Measurements from ENCODE around the gene TTC9B.

The TTC9B gene

DNA sequence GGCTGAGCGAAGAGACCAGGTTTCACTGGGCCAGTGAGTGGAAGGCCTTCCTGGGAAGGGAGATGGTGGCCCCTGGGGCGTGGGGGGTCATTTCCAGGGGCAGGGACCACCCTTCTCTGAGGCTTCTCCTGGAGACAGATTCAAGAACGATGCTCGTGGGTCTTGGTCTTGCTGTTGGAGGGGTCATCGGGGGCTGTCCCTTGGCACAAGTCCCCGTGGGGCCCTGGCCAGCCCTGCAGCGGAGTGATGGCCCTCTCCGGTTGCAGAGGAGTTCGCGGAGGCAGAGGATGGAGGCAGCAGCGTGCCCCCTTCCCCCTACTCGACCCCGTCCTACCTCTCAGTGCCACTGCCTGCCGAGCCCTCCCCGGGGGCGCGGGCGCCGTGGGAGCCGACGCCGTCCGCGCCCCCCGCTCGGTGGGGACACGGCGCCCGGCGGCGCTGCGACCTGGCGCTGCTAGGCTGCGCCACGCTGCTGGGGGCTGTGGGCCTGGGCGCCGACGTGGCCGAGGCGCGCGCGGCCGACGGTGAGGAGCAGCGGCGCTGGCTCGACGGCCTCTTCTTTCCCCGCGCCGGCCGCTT is 4.8 kb downstream of the TTC9B start:
- peaks cover 5 to 11% of the 10 kb centered on the region in 2 donors for H3K36me3 ChIP-seq (ENCODE audit: control insufficient read depth in 2 of 2, insufficient read depth in 2 of 2, low read length in 2 of 2)
- H3K9me3 ChIP-seq (ENCODE audit: control insufficient read depth in 2 of 2, low read length in 2 of 2): no peaks in the 10 kb centered on the region
- H3K4me3 ChIP-seq (ENCODE audit: low read length in 2 of 2): no peak overlapping the region
- peaks cover 4% of the 10 kb centered on the region for H3K4me1 ChIP-seq (ENCODE audit: control insufficient read depth, insufficient read depth, low read length)
- H3K27ac ChIP-seq (ENCODE audit: low read length): no peak overlapping the region
- no peak overlapping the region for H3K9ac ChIP-seq (ENCODE audit: low read length in 2 of 2)
- peaks cover 17 to 27% of the 10 kb centered on the region in 2 donors for H3K27me3 ChIP-seq (ENCODE audit: control insufficient read depth in 1 of 2, insufficient read depth in 2 of 2, low read length in 2 of 2)

DNA sequence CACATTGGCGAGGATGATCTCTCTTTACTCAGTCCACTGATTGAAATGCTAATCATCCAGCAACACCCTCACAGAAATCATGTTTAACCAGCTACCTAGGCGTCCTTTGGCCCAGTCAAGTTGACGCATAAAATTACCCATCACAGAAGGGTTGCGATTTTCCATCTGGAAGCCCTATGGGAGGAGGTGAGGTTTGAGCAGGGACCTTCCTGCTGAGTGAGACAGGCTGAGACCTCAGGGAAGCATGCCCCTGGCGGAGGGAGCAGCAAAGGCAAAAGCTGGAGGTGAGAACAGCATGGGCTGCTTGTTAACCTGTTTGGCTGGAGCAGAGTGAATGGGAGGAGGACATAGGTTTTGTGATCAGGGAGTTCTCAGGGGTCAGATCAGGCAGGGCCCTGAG is 7.3 kb downstream of the TTC9B start:
- H3K4me1 ChIP-seq (ENCODE audit: control insufficient read depth, insufficient read depth, low read length): no peaks in the 10 kb centered on the region
- peaks cover 9 to 16% of the 10 kb centered on the region in 2 donors for H3K36me3 ChIP-seq (ENCODE audit: control insufficient read depth in 2 of 2, insufficient read depth in 2 of 2, low read length in 2 of 2)

DNA sequence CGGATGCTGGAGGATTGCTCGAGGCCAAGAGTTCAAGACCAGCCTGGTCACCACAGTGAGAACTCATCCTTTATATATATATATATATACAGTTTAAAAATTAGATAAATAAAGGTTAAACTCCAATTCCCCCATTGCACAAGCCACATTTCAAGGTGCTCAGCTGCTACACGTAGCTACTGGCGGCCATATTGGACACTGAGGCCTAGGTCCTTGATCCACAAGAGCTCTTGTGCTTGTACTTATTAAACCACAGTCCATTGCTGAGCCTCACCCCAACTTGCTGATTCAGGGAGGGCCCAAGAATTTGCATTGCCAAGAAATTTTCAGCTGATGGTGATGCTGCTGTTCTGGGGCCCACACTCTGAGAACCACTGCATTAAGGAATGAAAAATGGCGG is 9.6 kb downstream of the TTC9B start:
- H3K4me3 ChIP-seq (ENCODE audit: low read length in 2 of 2): no peak overlapping the region
- no peaks in the 10 kb centered on the region for H3K27me3 ChIP-seq (ENCODE audit: control insufficient read depth in 1 of 2, insufficient read depth in 2 of 2, low read length in 2 of 2)
- no peak overlapping the region for H3K9ac ChIP-seq (ENCODE audit: low read length in 2 of 2)
- no peak overlapping the region for H3K27ac ChIP-seq (ENCODE audit: low read length)
- peaks cover 0 to 8% of the 10 kb centered on the region in 2 donors for H3K9me3 ChIP-seq (ENCODE audit: control insufficient read depth in 2 of 2, low read length in 2 of 2)
- H3K36me3 ChIP-seq (ENCODE audit: control insufficient read depth in 2 of 2, insufficient read depth in 2 of 2, low read length in 2 of 2): peaks cover 14 to 29% of the 10 kb centered on the region in 2 donors
- no peaks in the 10 kb centered on the region for H3K4me1 ChIP-seq (ENCODE audit: control insufficient read depth, insufficient read depth, low read length)

More for the DNA sequence above, 7.3 kb downstream of the TTC9B start:
- no peak overlapping the region for H3K4me3 ChIP-seq (ENCODE audit: low read length in 2 of 2)
- no peak overlapping the region for H3K27ac ChIP-seq (ENCODE audit: low read length)
- H3K9ac ChIP-seq (ENCODE audit: low read length in 2 of 2): no peak overlapping the region
- H3K27me3 ChIP-seq (ENCODE audit: control insufficient read depth in 1 of 2, insufficient read depth in 2 of 2, low read length in 2 of 2): peaks cover under 1 to 3% of the 10 kb centered on the region in 2 donors
- H3K9me3 ChIP-seq (ENCODE audit: control insufficient read depth in 2 of 2, low read length in 2 of 2): no peaks in the 10 kb centered on the region

DNA sequence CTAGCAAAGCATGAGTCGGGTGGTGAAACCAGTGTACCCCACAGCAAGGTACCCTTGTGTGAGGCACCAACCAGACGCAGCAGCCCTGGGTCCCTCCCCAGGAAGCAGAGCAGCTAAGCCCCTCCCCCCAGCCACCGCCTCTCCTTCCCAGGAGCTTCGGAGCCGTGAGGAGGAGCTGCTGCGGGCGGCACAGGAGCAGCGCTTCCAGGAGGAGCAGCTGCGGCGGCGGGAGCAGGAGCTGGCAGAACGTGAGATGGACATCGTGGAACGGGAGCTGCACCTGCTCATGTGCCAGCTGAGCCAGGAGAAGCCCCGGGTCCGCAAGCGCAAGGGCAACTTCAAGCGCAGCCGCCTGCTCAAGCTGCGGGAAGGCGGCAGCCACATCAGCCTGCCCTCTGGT is 12.4 kb downstream of the TTC9B start:
- H3K36me3 ChIP-seq (ENCODE audit: control insufficient read depth in 2 of 2, insufficient read depth in 2 of 2, low read length in 2 of 2): peaks cover 11 to 34% of the 10 kb centered on the region in 2 donors
- no peaks in the 10 kb centered on the region for H3K4me1 ChIP-seq (ENCODE audit: control insufficient read depth, insufficient read depth, low read length)
- no peaks in the 10 kb centered on the region for H3K27me3 ChIP-seq (ENCODE audit: control insufficient read depth in 1 of 2, insufficient read depth in 2 of 2, low read length in 2 of 2)

DNA sequence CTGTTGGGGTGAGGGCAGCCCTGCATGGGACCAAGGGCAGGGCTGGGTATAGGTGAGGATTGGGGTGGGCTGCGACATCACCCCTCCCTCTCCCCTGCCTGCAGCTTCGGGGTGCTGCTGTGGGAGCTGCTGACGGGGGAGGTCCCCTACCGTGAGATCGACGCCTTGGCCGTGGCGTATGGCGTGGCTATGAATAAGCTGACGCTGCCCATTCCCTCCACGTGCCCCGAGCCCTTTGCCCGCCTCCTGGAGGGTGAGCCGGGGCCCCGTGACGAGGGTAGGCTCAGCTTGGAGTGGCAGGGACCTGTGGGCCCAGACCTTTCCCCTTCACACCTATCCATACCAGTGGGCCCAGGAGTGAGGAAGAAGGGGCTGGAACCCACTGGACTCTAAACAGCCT is 13.8 kb downstream of the TTC9B start:
- H3K9me3 ChIP-seq (ENCODE audit: control insufficient read depth in 2 of 2, low read length in 2 of 2): peaks cover 0 to 8% of the 10 kb centered on the region in 2 donors
- H3K4me3 ChIP-seq (ENCODE audit: low read length in 2 of 2): no peak overlapping the region
- no peak overlapping the region for H3K9ac ChIP-seq (ENCODE audit: low read length in 2 of 2)
- H3K27ac ChIP-seq (ENCODE audit: low read length): no peak overlapping the region
- H3K4me1 ChIP-seq (ENCODE audit: control insufficient read depth, insufficient read depth, low read length): no peaks in the 10 kb centered on the region
- H3K36me3 ChIP-seq (ENCODE audit: control insufficient read depth in 2 of 2, insufficient read depth in 2 of 2, low read length in 2 of 2): peaks cover 9 to 31% of the 10 kb centered on the region in 2 donors
- no peaks in the 10 kb centered on the region for H3K27me3 ChIP-seq (ENCODE audit: control insufficient read depth in 1 of 2, insufficient read depth in 2 of 2, low read length in 2 of 2)

More for the DNA sequence above, 12.4 kb downstream of the TTC9B start:
- Histone ChIP-seq H3K9ac (ENCODE audit: low read length in 2 of 2) (no peak overlapping the region), H3K27ac (ENCODE audit: low read length) (no peak overlapping the region), H3K9me3 (ENCODE audit: control insufficient read depth in 2 of 2, low read length in 2 of 2) (peaks cover 0 to 8% of the 10 kb centered on the region in 2 donors), H3K4me3 (ENCODE audit: low read length in 2 of 2) (no peak overlapping the region)

DNA sequence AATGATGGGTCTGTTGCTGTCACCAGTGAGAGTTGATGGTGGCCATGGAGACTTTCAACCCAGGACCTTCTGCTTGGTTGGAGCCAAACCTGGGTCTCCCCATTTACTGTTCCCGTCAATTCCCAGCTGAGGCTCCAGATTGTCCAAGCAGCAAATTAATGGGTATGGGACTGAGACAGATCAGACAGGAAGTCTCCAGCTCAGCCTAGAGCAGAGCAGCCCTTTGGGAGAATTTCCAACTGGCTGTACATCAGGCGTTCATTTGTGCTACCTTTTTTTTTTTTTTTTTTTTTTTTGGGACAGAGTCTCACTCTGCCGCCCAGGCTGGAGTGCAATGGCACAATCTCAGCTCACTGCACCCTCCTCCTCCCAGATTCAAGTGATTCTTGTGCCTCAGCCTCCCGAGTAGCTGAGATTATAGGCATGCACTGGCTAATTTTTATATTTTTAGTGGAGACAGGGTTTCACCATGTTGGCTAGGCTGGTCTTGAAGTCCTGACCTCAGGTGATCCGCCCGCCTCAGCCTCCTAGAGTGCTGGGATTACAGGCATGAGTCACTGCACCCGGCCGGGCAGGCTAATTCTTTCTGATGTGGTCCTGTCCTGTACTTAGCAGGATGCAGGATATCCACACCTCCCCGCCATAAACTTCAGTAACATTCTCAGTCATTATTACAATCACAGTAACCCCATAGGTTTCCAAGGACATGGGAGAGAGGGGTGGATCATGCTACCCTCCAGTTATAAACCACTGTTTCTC is 17.7 kb downstream of the TTC9B start:
- Histone ChIP-seq H3K36me3 (ENCODE audit: control insufficient read depth in 2 of 2, insufficient read depth in 2 of 2, low read length in 2 of 2) (peaks cover 5 to 22% of the 10 kb centered on the region in 2 donors), H3K4me3 (ENCODE audit: low read length in 2 of 2) (no peak overlapping the region), H3K4me1 (ENCODE audit: control insufficient read depth, insufficient read depth, low read length) (no peaks in the 10 kb centered on the region)

DNA sequence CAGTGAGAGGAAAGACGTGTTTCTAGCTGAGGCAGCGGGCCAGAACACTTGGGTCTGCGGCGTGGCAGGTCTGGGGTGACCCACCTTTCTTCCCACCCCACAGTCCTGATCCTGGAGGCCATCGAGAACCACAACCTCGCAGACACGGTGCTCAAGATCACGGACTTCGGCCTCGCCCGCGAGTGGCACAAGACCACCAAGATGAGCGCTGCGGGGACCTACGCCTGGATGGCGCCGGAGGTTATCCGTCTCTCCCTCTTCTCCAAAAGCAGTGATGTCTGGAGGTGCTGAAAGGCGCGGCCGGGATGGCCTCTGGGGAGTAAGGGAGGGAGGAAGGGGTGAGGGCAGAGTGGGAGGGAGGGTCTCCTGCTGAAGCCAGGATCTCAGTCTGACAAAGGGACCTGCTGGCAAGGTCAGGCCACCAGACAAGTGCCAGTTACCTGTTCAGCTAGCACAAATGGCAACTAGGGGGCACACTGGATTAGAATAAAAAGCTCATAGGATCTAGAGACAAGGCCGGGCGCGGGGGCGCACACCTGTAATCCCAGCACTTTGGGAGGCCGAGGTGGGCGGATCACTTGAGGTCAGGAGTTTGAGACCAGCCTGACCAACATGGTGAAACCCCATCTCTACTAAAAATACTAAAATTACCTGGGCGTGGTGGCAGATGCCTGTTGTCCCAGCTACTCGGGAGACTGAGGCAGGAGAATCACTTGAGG is 19.8 kb downstream of the TTC9B start:
- no peak overlapping the region for H3K4me3 ChIP-seq (ENCODE audit: low read length in 2 of 2)
- no peaks in the 10 kb centered on the region for H3K9me3 ChIP-seq (ENCODE audit: control insufficient read depth in 2 of 2, low read length in 2 of 2)
- H3K4me1 ChIP-seq (ENCODE audit: control insufficient read depth, insufficient read depth, low read length): peaks cover 3% of the 10 kb centered on the region
- H3K27ac ChIP-seq (ENCODE audit: low read length): no peak overlapping the region
- no peak overlapping the region for H3K9ac ChIP-seq (ENCODE audit: low read length in 2 of 2)
- no peaks in the 10 kb centered on the region for H3K27me3 ChIP-seq (ENCODE audit: control insufficient read depth in 1 of 2, insufficient read depth in 2 of 2, low read length in 2 of 2)
- H3K36me3 ChIP-seq (ENCODE audit: control insufficient read depth in 2 of 2, insufficient read depth in 2 of 2, low read length in 2 of 2): peaks cover 0 to 8% of the 10 kb centered on the region in 2 donors

More for the DNA sequence above, 17.7 kb downstream of the TTC9B start:
- Histone ChIP-seq H3K9me3 (ENCODE audit: control insufficient read depth in 2 of 2, low read length in 2 of 2) (peaks cover 0 to 8% of the 10 kb centered on the region in 2 donors), H3K27me3 (ENCODE audit: control insufficient read depth in 1 of 2, insufficient read depth in 2 of 2, low read length in 2 of 2) (no peaks in the 10 kb centered on the region), H3K27ac (ENCODE audit: low read length) (no peak overlapping the region), H3K9ac (ENCODE audit: low read length in 2 of 2) (no peak overlapping the region)

DNA sequence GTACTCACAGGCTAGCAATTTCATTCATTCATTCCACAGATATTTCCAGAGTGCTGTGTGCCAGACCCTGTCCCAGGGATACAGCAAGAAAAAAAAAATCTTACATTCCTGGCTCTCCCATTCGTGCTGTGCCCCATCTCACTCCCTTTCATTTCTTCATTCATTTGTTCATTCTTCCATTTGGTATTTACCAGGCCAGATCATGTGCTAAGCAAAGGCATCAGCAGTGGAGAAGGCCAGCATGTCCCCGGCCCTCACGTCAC is 24.7 kb downstream of the TTC9B start:
- H3K27ac ChIP-seq (ENCODE audit: low read length): no peak overlapping the region
- no peak overlapping the region for H3K4me3 ChIP-seq (ENCODE audit: low read length in 2 of 2)
- H3K4me1 ChIP-seq (ENCODE audit: control insufficient read depth, insufficient read depth, low read length): peaks cover 23% of the 10 kb centered on the region
- no peak overlapping the region for H3K9ac ChIP-seq (ENCODE audit: low read length in 2 of 2)
- no peaks in the 10 kb centered on the region for H3K9me3 ChIP-seq (ENCODE audit: control insufficient read depth in 2 of 2, low read length in 2 of 2)
- H3K27me3 ChIP-seq (ENCODE audit: control insufficient read depth in 1 of 2, insufficient read depth in 2 of 2, low read length in 2 of 2): no peaks in the 10 kb centered on the region
- peaks cover 0 to 2% of the 10 kb centered on the region in 2 donors for H3K36me3 ChIP-seq (ENCODE audit: control insufficient read depth in 2 of 2, insufficient read depth in 2 of 2, low read length in 2 of 2)

DNA sequence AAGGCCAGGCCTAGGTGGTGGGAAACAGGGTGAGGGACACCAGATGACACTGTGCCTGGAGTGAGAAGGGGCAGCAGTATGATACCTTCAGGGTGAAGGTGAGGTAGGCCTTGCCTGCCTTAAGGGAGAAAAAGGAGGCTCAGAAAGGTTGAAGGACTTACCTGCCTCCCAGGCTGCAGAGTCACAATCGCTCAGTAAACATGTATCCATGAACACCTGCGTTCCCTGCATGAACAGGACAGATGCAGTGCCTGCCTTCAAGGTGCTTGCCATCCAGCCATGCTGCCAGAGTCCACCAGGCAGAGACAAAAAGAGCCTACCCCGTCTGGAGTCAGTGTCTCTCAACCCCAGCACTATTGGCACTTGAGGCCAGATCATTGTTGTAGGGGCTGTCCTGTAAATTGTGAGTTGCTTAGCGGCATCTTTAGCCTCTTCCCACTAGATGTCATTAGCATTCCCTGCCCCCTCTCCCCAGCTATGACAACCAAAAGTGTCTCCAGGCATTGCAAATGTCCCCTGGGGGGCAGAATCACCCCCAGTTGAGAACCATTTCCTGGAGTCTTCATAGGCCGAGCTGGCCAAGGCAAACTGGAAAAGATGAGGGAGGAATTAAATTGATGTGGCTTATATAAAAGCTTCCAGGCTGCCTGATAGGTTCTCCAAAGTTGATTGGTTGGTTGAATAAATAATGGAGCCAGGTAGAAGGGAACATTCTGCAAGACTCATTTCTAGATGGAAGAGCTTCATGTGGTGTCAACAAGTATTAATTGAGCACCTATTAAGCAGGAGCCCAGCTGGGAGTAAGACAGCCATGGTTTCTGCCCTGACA is 25.2 kb downstream of the TTC9B start:
- Histone ChIP-seq H3K27ac (ENCODE audit: low read length) (no peak overlapping the region), H3K36me3 (ENCODE audit: control insufficient read depth in 2 of 2, insufficient read depth in 2 of 2, low read length in 2 of 2) (peaks cover 0 to under 1% of the 10 kb centered on the region in 2 donors), H3K27me3 (ENCODE audit: control insufficient read depth in 1 of 2, insufficient read depth in 2 of 2, low read length in 2 of 2) (no peaks in the 10 kb centered on the region), H3K9me3 (ENCODE audit: control insufficient read depth in 2 of 2, low read length in 2 of 2) (no peaks in the 10 kb centered on the region), H3K9ac (ENCODE audit: low read length in 2 of 2) (peak overlapping the region in 1 of 2 donors; percentile 36), H3K4me1 (ENCODE audit: control insufficient read depth, insufficient read depth, low read length) (peaks cover 23% of the 10 kb centered on the region), H3K4me3 (ENCODE audit: low read length in 2 of 2) (peak overlapping the region; percentile 60 to 96)

DNA sequence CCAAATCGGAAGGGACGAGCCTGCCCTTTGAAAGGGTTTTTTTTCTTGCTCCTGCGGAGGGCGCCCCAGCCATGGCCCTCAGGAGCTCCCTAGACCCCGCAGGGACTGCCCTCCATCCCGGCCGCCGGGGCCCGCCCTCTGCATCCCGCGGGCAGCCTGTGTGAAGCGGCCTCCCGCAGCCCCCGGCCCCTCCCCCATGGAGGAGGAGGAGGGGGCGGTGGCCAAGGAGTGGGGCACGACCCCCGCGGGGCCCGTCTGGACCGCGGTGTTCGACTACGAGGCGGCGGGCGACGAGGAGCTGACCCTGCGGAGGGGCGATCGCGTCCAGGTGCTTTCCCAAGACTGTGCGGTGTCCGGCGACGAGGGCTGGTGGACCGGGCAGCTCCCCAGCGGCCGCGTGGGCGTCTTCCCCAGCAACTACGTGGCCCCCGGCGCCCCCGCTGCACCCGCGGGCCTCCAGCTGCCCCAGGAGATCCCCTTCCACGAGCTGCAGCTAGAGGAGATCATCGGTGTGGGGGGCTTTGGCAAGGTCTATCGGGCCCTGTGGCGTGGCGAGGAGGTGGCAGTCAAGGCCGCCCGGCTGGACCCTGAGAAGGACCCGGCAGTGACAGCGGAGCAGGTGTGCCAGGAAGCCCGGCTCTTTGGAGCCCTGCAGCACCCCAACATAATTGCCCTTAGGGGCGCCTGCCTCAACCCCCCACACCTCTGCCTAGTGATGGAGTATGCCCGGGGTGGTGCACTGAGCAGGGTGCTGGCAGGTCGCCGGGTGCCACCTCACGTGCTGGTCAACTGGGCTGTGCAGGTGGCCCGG is 26.1 kb downstream of the TTC9B start:
- no peaks in the 10 kb centered on the region for H3K9me3 ChIP-seq (ENCODE audit: control insufficient read depth in 2 of 2, low read length in 2 of 2)
- no peaks in the 10 kb centered on the region for H3K27me3 ChIP-seq (ENCODE audit: control insufficient read depth in 1 of 2, insufficient read depth in 2 of 2, low read length in 2 of 2)
- H3K27ac ChIP-seq (ENCODE audit: low read length): no peak overlapping the region
- peaks cover 23% of the 10 kb centered on the region for H3K4me1 ChIP-seq (ENCODE audit: control insufficient read depth, insufficient read depth, low read length)
- H3K36me3 ChIP-seq (ENCODE audit: control insufficient read depth in 2 of 2, insufficient read depth in 2 of 2, low read length in 2 of 2): no peaks in the 10 kb centered on the region
- H3K9ac ChIP-seq (ENCODE audit: low read length in 2 of 2): peak overlapping the region; percentile 51 to 60
- H3K4me3 ChIP-seq (ENCODE audit: low read length in 2 of 2): peak overlapping the region; percentile 60 to 96
